Measurements from ENCODE around the gene CPED1.

The CPED1 gene

DNA sequence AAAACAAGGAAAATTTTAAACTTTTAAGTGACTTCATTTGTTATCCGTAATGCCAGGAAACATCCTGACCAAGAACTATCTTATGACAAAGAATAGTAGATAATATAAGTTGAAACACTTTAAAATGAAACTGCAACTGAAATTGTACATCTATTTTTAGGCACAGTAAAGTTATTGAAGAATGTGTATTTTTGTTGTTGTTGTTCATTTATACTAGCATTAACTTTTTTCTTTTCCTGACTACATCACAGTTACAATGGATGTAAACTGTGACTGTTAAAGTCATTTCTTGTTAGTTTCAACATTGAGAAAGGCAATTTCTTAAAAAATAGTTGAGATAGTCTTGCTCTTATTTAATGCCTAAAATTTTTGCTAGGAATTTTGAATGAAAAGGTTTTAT is 2.6 kb downstream of the CPED1 start:
- Histone ChIP-seq H2AFZ (ENCODE audit: low read length) (0 out of 2 replicates have a peak overlapping the region, but pooled peaks have one; percentile 1), H3K9me2 (replicated peaks; ENCODE audit: insufficient read depth, low read length) (no peaks in the 10 kb centered on the region), H3K79me2 (ENCODE audit: low read length) (no peaks in the 10 kb centered on the region), H3K27me3 (replicated peaks; ENCODE audit: insufficient read depth, low read length) (no peaks in the 10 kb centered on the region), H3K4me3 (ENCODE audit: low read length) (peak overlapping the region; percentile 64), H3K4me1 (ENCODE audit: low read length) (peaks cover 40% of the 10 kb centered on the region), H3K4me2 (ENCODE audit: low read depth, low read length) (peak overlapping the region; percentile 93), H3K9ac (ENCODE audit: low read length) (peak overlapping the region; percentile 13; the same call in 1 of the 2 replicates), H3F3A (ENCODE audit: insufficient read depth, low read length) (peaks cover 37% of the 10 kb centered on the region), H4K20me1 (ENCODE audit: insufficient read depth, low read length) (no peaks in the 10 kb centered on the region), H3K9me3 (replicated peaks; ENCODE audit: insufficient read depth, low read length) (no peaks in the 10 kb centered on the region), H3K36me3 (replicated peaks; ENCODE audit: insufficient read depth, low read length) (no peaks in the 10 kb centered on the region), H3K27ac (ENCODE audit: low read length) (peak overlapping the region; percentile 58; the same call in 1 of the 2 replicates)
- TF ChIP-seq EZH2phosphoT487 (IDR thresholded peaks at IDR 0.05; ENCODE audit: low read length) = no peak
- peak; percentile 66 for DNase-seq

- no peaks in the 10 kb centered on the region for H3K27me3 ChIP-seq (replicated peaks; ENCODE audit: insufficient read depth, low read length)
- no peaks in the 10 kb centered on the region for H3K9me3 ChIP-seq (replicated peaks; ENCODE audit: insufficient read depth, low read length)
- peak overlapping the region; percentile 58; the same call in 1 of the 2 replicates for H3K27ac ChIP-seq (ENCODE audit: low read length)
Observed at GRCh38 chr7:120991581-120991980, 3.1 kb downstream of the CPED1 start.

DNA sequence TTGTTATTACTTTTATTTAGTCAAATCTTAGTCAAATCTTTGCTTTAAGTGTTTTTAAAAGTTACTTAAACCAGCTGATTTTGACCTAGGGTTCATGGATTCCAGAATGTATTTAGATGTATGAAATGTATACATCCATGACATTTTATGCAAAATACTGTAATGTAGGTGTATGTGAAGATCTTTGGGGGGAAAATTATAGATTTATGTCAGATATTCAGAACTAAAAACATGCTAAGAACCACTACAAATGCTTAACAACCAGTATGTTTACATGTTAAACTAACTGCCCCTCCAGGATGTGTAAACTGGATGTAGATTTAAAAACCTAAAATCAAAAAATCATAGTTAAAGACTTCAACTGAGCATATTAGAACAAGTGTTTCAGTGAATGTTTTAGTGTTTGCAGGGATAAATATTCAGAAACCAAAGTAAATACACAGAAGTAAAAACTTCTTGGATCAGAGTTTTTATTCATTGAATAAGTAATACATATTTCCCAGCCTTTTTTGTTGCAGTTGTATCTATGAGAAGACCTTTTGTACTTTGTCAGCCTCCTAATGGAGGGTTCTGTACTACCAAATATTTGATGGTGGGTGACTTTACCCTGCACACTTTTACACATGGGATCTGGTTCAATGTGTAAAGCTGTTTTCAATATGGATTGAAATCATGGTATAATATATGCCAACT is 3.9 kb downstream of the CPED1 start:
- Histone ChIP-seq H3K9me3 (replicated peaks; ENCODE audit: insufficient read depth, low read length) (no peaks in the 10 kb centered on the region), H4K20me1 (ENCODE audit: insufficient read depth, low read length) (no peaks in the 10 kb centered on the region), H3K9ac (ENCODE audit: low read length) (no peak overlapping the region), H3K27me3 (replicated peaks; ENCODE audit: insufficient read depth, low read length) (no peaks in the 10 kb centered on the region), H3K36me3 (replicated peaks; ENCODE audit: insufficient read depth, low read length) (no peaks in the 10 kb centered on the region), H3F3A (ENCODE audit: insufficient read depth, low read length) (peaks cover 49% of the 10 kb centered on the region), H3K4me3 (ENCODE audit: low read length) (no peak overlapping the region), H2AFZ (ENCODE audit: low read length) (no peak overlapping the region), H3K9me2 (replicated peaks; ENCODE audit: insufficient read depth, low read length) (no peaks in the 10 kb centered on the region), H3K4me2 (ENCODE audit: low read depth, low read length) (peak overlapping the region; percentile 93; the same call in 1 of the 2 replicates), H3K79me2 (ENCODE audit: low read length) (no peaks in the 10 kb centered on the region), H3K27ac (ENCODE audit: low read length) (no peak overlapping the region), H3K4me1 (ENCODE audit: low read length) (peaks cover 52% of the 10 kb centered on the region)
- TF ChIP-seq CTCF (IDR thresholded peaks at IDR 0.05; ENCODE audit: low read length) (no peak), EZH2phosphoT487 (IDR thresholded peaks at IDR 0.05; ENCODE audit: low read length) (no peak), EZH2 (optimal IDR thresholded peaks at IDR 0.05; ENCODE audit: low read depth, low read length) (no peak)
- no peak for DNase-seq

More at GRCh38 chr7:120991581-120991980, 3.1 kb downstream of the CPED1 start:
- no peak for TF ChIP-seq CTCF (IDR thresholded peaks at IDR 0.05; ENCODE audit: low read length)
- TF ChIP-seq EZH2 (optimal IDR thresholded peaks at IDR 0.05; ENCODE audit: low read depth, low read length) = no peak
- TF ChIP-seq EZH2phosphoT487 (IDR thresholded peaks at IDR 0.05; ENCODE audit: low read length) = no peak
- Histone ChIP-seq H3K9ac (ENCODE audit: low read length) (peak overlapping the region; percentile 13; the same call in 1 of the 2 replicates), H3F3A (ENCODE audit: insufficient read depth, low read length) (peaks cover 40% of the 10 kb centered on the region), H3K4me2 (ENCODE audit: low read depth, low read length) (peak overlapping the region; percentile 93), H3K4me3 (ENCODE audit: low read length) (peak overlapping the region; percentile 64), H3K4me1 (ENCODE audit: low read length) (peaks cover 44% of the 10 kb centered on the region), H3K36me3 (replicated peaks; ENCODE audit: insufficient read depth, low read length) (no peaks in the 10 kb centered on the region), H3K79me2 (ENCODE audit: low read length) (no peaks in the 10 kb centered on the region), H4K20me1 (ENCODE audit: insufficient read depth, low read length) (no peaks in the 10 kb centered on the region), H2AFZ (ENCODE audit: low read length) (0 out of 2 replicates have a peak overlapping the region, but pooled peaks have one; percentile 1), H3K9me2 (replicated peaks; ENCODE audit: insufficient read depth, low read length) (no peaks in the 10 kb centered on the region)
- no peak for DNase-seq

DNA sequence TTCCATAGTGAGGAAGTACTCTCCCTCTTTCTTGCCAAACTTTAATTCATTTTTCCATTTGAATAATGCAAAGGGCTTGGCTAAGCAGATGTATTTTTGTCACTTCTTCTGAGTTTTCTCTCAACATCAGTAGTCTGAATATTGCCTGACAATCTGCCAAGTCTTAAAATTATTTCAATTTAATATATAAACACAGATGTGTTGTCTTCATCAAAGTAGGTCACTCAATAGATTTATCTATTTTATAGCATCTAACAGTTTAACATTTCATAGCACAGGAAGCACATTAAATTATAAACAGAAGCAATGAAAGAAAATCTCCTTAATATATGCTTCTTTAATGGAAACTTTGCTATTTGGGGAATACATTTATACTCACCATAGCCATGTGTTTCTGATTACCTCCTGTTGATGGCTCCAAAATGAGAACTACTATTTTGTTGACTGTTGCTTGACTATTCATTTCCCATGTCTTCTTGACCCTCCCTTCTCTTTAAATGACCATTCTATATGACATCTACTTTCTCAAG is 4.5 kb downstream of the CPED1 start:
- no peak overlapping the region for H3K4me2 ChIP-seq (ENCODE audit: low read depth, low read length)

More for the DNA sequence above, 4.5 kb downstream of the CPED1 start:
- H2AFZ ChIP-seq (ENCODE audit: low read length) = no peak overlapping the region
- H3K9me2 ChIP-seq (replicated peaks; ENCODE audit: insufficient read depth, low read length) = no peaks in the 10 kb centered on the region
- peaks cover 46% of the 10 kb centered on the region for H3F3A ChIP-seq (ENCODE audit: insufficient read depth, low read length)
- no peak overlapping the region for H3K9ac ChIP-seq (ENCODE audit: low read length)
- H3K27ac ChIP-seq (ENCODE audit: low read length) = no peak overlapping the region
- DNase-seq = no peak
- H3K36me3 ChIP-seq (replicated peaks; ENCODE audit: insufficient read depth, low read length) = no peaks in the 10 kb centered on the region
- peaks cover 54% of the 10 kb centered on the region for H3K4me1 ChIP-seq (ENCODE audit: low read length)
- H3K9me3 ChIP-seq (replicated peaks; ENCODE audit: insufficient read depth, low read length) = no peaks in the 10 kb centered on the region
- H3K4me3 ChIP-seq (ENCODE audit: low read length) = no peak overlapping the region
- no peaks in the 10 kb centered on the region for H4K20me1 ChIP-seq (ENCODE audit: insufficient read depth, low read length)
- H3K79me2 ChIP-seq (ENCODE audit: low read length) = no peaks in the 10 kb centered on the region
- TF ChIP-seq EZH2 (optimal IDR thresholded peaks at IDR 0.05; ENCODE audit: low read depth, low read length) = no peak
- no peak for TF ChIP-seq CTCF (IDR thresholded peaks at IDR 0.05; ENCODE audit: low read length)
- no peak for TF ChIP-seq EZH2phosphoT487 (IDR thresholded peaks at IDR 0.05; ENCODE audit: low read length)
- H3K27me3 ChIP-seq (replicated peaks; ENCODE audit: insufficient read depth, low read length) = no peaks in the 10 kb centered on the region
